HEK293T (cell line): ENCODE data around the gene CLDN19.

Source experiments
- ARNT ChIP-seq: fragments of 450-650 bp; IDR thresholded peaks from 2 replicates; pipeline ENCODE4 v1.6.1; 2017; ENCODE audit warnings: mild to moderate bottlenecking
- BHLHE40 ChIP-seq: fragments of 450-650 bp; IDR thresholded peaks from 2 replicates; pipeline ENCODE4 v1.6.1; 2016; ENCODE audit warnings: mild to moderate bottlenecking, moderate library complexity, borderline replicate concordance
- CTBP1 ChIP-seq: fragments of 450-650 bp; IDR thresholded peaks from 2 replicates; pipeline ENCODE4 v1.6.1; 2016; ENCODE audit warnings: borderline replicate concordance
- FOXK2 ChIP-seq: fragments of 450-650 bp; IDR thresholded peaks from 2 replicates; pipeline ENCODE4 v1.6.1; 2016; ENCODE audit warnings: mild to moderate bottlenecking
- FOXM1 ChIP-seq: fragments of 450-650 bp; IDR thresholded peaks from 2 replicates; pipeline ENCODE4 v1.6.1; 2017; ENCODE audit warnings: mild to moderate bottlenecking, borderline replicate concordance
- HDGF ChIP-seq: fragments of 450-650 bp; IDR thresholded peaks from 2 replicates; pipeline ENCODE4 v1.6.1; 2017; ENCODE audit warnings: antibody characterized with exemption, borderline replicate concordance
- NFRKB ChIP-seq: fragments of 450-650 bp; IDR thresholded peaks from 2 replicates; pipeline ENCODE4 v1.6.1; 2016; ENCODE audit warnings: mild to moderate bottlenecking, moderate library complexity
- SP1 ChIP-seq: fragments of 450-650 bp; IDR thresholded peaks from 2 replicates; pipeline ENCODE4 v1.6.1; 2017
- SUZ12 ChIP-seq: fragments of 450-650 bp; IDR thresholded peaks from 2 replicates; pipeline ENCODE4 v1.6.1; 2016; ENCODE audit warnings: mild to moderate bottlenecking
- TF ChIP-seq, protein P1 (sequence below): fragments of 450-650 bp; IDR thresholded peaks from 2 replicates; pipeline ENCODE4 v1.6.1; 2016

DNA sequence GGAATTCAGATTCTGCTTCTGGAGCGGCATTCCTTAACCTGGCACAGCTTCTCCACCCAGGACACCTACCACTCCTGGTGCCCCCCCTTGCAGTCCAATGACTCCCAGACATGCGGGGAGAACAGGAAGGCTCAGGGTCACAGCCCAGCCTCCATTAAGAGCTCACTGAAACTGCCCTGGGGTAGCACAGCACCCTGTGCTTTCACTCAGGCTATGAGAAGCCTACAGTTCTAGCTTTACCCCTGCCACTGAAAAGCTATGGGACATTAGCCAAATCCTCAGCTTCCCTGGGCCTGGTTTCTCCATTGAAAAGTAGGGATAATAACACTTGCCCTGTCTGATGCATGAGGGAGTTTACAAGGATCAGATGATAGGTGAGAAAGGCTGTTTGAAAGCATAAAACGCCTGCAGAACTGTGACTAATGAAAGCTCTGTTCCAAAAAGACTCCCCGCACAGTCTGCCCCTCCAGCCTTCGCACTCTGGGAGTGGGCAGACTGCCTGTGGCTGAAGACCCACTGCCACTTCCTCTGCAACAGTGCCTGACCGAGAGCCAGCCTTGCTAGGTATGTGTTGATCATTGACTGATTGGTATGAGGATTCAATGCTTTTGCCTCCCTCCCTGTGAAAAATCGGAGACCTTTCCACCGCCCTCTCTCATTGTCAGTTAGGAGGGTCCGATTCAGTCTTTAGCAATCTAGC, 2.7 kb upstream of the CLDN19 start:
- TF ChIP-seq HDGF (no peak), FOXK2 (no peak), SUZ12 (no peak), SP1 (no peak), ARNT (no peak), BHLHE40 (no peak), FOXM1 (no peak), CTBP1 (no peak), NFRKB (no peak)
- TF ChIP-seq, protein P1, sequence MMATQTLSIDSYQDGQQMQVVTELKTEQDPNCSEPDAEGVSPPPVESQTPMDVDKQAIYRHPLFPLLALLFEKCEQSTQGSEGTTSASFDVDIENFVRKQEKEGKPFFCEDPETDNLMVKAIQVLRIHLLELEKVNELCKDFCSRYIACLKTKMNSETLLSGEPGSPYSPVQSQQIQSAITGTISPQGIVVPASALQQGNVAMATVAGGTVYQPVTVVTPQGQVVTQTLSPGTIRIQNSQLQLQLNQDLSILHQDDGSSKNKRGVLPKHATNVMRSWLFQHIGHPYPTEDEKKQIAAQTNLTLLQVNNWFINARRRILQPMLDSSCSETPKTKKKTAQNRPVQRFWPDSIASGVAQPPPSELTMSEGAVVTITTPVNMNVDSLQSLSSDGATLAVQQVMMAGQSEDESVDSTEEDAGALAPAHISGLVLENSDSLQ: no peak
